Colonic mucosa (tissue), 4 donors: Measurements from ENCODE around the gene SBSN. TPM values are rescaled to one million over a fixed set of nuclear protein-coding genes. Genes with fewer than 3 reads are reported as not detected.
A peak's percentile ranks its signal among the peaks of the same experiment; 100 is the strongest.

ENCODE experiments used
- DNase-seq: peaks from one replicate; pipeline ENCODE4 v3.0.0-alpha.2; 2020
- H3K27ac ChIP-seq: fragments of 200-600 bp; one replicate; pipeline ENCODE4 v1.8.0; 2021
- H3K27me3 ChIP-seq: fragments of 200-600 bp; one replicate; pipeline ENCODE4 v1.8.0; 2021
- H3K36me3 ChIP-seq: fragments of 200-600 bp; one replicate; pipeline ENCODE4 v1.8.0; 2021
- H3K4me1 ChIP-seq: fragments of 200-600 bp; one replicate; pipeline ENCODE4 v1.8.0; 2021; ENCODE audit warnings: mild to moderate bottlenecking
- H3K4me3 ChIP-seq: fragments of 200-600 bp; one replicate; pipeline ENCODE4 v1.8.0; 2021
- H3K9ac ChIP-seq, 2 donors: one replicate each; pipeline ENCODE4 v1.7.0; 2013; ENCODE audit warnings: control low read depth in 2 of 2, low read depth in 2 of 2, low read length in 2 of 2
- H3K9me3 ChIP-seq: fragments of 200-600 bp; one replicate; pipeline ENCODE4 v1.8.0; 2021
- CTCF ChIP-seq: fragments of 200-600 bp; IDR thresholded peaks from one replicate; pipeline ENCODE4 v1.8.0; 2022; ENCODE audit warnings: antibody characterized with exemption, mild to moderate bottlenecking
- intact Hi-C: fragments of 100-400 bp; cut with DNase I; formaldehyde crosslinking; loops from one replicate; pipeline ENCODE4 v1.14.1; 2022
- total RNA-seq, 2 donors: library from RNA; stranded (reverse); fragmentation: NEBNext Ultra II Directional in 1 of 2; extraction: Animal tissue kit (Norgen Biotek cat#: 25700) in 1 of 2; gene quantifications; one replicate each; pipeline ENCODE4 v1.2.1, GENCODE V29; 2021
- donor health status: healthy.
- donor health status: DM: no; HTN: no; CAD: no.
- donor health status: DM: no; HTN: no; CAD: no.

The SBSN gene
- total RNA-seq, 2 donors from 2014 or later: not detected

- H3K9ac ChIP-seq: no peak overlapping the region
- H3K36me3 ChIP-seq: no peaks in the 10 kb centered on the region
- H3K4me3 ChIP-seq: no peak overlapping the region
- no peak for DNase-seq
- intact Hi-C loops: no loop called here
- no peaks in the 10 kb centered on the region for H3K4me1 ChIP-seq
- no peaks in the 10 kb centered on the region for H3K9me3 ChIP-seq
- no peaks in the 10 kb centered on the region for H3K27me3 ChIP-seq
- no peak overlapping the region for H3K27ac ChIP-seq
- no peak for TF ChIP-seq CTCF
Measured at GRCh38 chr19:35516310-35516709, 11.8 kb downstream of the SBSN start.

- DNase-seq: no peak
- Histone ChIP-seq H3K27me3 (no peaks in the 10 kb centered on the region), H3K36me3 (no peaks in the 10 kb centered on the region), H3K27ac (no peak overlapping the region), H3K9ac (peak overlapping the region in 1 of 2 donors; percentile 2), H3K4me3 (no peak overlapping the region), H3K4me1 (no peaks in the 10 kb centered on the region), H3K9me3 (no peaks in the 10 kb centered on the region)
- intact Hi-C loops: no loop called here
- no peak for TF ChIP-seq CTCF
Measured at GRCh38 chr19:35514282-35514809, 13.8 kb downstream of the SBSN start.

- H3K27ac ChIP-seq: no peak within 1 kb of the TSS
Measured at GRCh38 chr19:35513628-35514281, 14.4 kb downstream of the SBSN start, which contains the start of gene DMKN. Gene DMKN (minus strand): TSS chr19:35513649. CDS start chr19:35513475, 174 bp downstream.

GRCh38 chr19:35512831-35513627, 15.1 kb downstream of the SBSN start:
- Histone ChIP-seq H3K9ac (no peak overlapping the region), H3K27me3 (no peaks in the 10 kb centered on the region), H3K36me3 (no peaks in the 10 kb centered on the region), H3K4me3 (no peak overlapping the region), H3K9me3 (no peaks in the 10 kb centered on the region), H3K27ac (no peak overlapping the region), H3K4me1 (no peaks in the 10 kb centered on the region)
- intact Hi-C loops: no loop called here
- no peak for DNase-seq
- TF ChIP-seq CTCF: no peak

More at GRCh38 chr19:35513628-35514281, 14.4 kb downstream of the SBSN start, which contains the start of gene DMKN:
- H3K4me3 ChIP-seq: no peak within 1 kb of the TSS
- intact Hi-C loops: no loop called here
- no peak for DNase-seq
- H3K9me3 ChIP-seq: no peaks in the 10 kb centered on the region
- H3K36me3 ChIP-seq: no peaks in the 10 kb centered on the region
- TF ChIP-seq CTCF: no peak
- no peaks in the 10 kb centered on the region for H3K27me3 ChIP-seq
- H3K9ac ChIP-seq: peak within 1 kb of the TSS in 1 of 2 donors; percentile 2
- H3K4me1 ChIP-seq: no peaks in the 10 kb centered on the region

GRCh38 chr19:35511337-35511736, 16.8 kb downstream of the SBSN start:
- Histone ChIP-seq H3K36me3 (no peaks in the 10 kb centered on the region), H3K4me1 (no peaks in the 10 kb centered on the region), H3K27me3 (no peaks in the 10 kb centered on the region), H3K4me3 (no peak overlapping the region), H3K9me3 (no peaks in the 10 kb centered on the region), H3K27ac (no peak overlapping the region), H3K9ac (no peak overlapping the region)
- no peak for TF ChIP-seq CTCF
- no peak for DNase-seq
- intact Hi-C loops: loop anchor here (2.0 kb wide), 1 partner anchor 77 kb away; no protein-coding TSS in a partner anchor
